ENCODE data around the gene OBP2B.
"Not testable (repeated sequence)": the region's sequence is repeated elsewhere in the genome, so short reads cannot be mapped to it uniquely, and the experiment has no call there.

OBP2B gene

GRCh38 chr9:133238272-133238850, 29.3 kb upstream of the OBP2B start:
- DNase-seq (ENCODE audit: low read depth) = peak; percentile 40

DNA sequence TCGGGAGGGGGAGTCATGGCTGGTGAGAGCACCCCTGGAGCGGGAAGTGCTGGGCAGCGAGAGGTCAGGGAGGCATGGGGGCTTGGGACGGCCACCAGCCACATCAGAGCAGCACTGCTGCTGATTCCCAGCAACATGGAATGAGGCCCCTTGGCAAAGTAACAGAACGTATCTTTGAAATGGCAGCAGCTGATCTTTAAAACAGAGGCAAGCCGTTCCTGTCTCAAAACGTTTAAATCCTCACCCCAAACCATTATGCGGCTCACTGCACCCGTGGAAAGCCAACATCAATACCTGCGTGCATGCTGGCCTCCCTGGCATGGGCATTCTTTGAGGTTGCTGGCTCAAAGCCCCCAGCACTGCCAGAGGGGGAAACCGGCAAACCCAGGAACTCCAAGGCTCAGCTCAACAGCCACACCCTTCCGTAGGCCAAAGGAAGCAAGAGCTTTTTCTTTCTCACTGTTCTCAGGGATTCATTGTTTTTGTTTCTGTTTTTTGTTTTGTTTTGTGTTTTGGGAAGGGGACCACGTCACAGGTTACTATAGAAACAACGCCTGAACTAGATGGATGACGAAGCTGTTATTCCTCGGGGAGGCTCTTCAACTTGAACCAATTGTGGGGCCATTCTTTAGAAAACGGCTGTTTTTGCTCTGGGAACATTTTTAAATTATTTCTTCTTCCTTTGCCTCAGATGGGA, 28.1 kb upstream of the OBP2B start:
- no peak for DNase-seq (ENCODE audit: low read depth)

GRCh38 chr9:133236291-133237034, 27.4 kb upstream of the OBP2B start:
- DNase-seq (ENCODE audit: low read depth) = not testable (repeated sequence)

DNA sequence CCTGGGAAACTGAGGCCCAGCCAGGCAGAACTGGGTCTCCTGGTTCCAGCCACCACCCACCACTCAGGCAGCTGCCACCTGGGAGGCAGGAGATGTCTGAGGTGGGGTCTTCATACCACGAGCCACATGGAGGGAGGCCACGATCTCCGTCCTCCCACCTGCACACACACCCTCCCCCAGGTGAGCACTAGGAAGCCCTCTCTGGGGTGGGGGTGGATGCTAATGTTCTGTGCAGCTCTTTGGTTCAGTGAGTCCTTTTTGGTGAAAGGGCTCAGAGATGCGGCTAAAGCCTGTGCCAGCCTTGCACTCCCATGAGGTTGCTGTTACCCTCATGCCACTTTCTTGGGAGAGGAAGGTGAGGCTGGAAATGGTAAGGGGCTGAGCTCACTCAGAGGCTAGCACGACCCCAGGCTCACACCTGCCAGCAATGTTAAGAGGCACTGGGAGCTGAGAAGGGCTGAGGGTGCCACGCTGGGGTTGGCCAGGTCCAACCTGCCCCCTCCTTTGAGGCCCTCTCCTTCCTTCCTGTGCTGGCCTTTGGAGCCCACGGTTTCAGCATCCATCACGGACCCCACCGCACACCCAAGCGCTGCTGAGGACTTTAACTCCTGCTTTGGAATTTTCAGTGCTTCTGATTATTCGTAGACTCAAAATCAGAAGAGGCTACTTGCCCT, 26.6 kb upstream of the OBP2B start:
- DNase-seq (ENCODE audit: low read depth) = no peak

GRCh38 chr9:133234577-133235322, 25.7 kb upstream of the OBP2B start:
- DNase-seq (ENCODE audit: low read depth) = no peak

DNA sequence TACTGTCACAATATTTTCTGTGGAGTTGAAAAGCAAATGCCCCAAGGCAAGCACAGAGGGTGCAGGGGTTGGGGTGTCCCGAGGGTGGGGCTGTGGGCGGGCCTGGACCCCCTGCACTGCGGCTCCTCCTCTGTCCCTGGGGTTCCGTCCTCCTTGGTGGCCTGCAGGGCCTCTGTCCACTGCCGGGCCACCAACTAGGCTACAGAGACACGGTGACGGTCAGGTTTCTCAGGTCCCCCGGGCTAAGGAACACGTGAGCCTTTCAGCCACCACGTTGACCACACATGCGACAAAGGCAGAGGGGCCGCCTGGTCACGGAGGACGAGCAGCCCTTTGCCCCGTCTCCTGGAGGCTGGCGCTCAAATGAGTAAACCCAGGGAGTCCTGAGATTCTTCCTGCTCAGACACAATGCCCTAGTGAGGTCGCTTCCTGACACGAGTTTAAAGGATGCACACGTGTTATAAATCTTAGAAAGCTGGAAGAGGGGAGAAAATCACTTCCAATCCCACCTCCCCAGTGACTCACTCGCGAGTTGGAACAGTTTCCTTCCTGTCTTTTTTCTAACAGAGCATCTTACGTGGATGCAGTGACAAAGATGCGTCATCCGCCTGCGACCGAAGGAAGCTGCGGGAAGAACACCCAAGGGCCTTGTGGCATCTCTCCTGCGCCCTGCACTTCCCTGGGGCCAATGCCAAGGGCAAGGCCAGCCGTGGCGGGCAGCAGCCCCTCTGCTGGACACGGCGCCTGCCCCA, 24.8 kb upstream of the OBP2B start:
- DNase-seq (ENCODE audit: low read depth) = no peak

- not testable (repeated sequence) for DNase-seq (ENCODE audit: low read depth)
Observed at GRCh38 chr9:133231934-133232568, 23.0 kb upstream of the OBP2B start.

GRCh38 chr9:133230514-133230913, 21.5 kb upstream of the OBP2B start:
- DNase-seq (ENCODE audit: low read depth) = not testable (repeated sequence)

- DNase-seq (ENCODE audit: low read depth) = no peak
Observed at GRCh38 chr9:133230093-133230492, 21.0 kb upstream of the OBP2B start.

GRCh38 chr9:133228474-133229193, 19.6 kb upstream of the OBP2B start:
- not testable (repeated sequence) for DNase-seq (ENCODE audit: low read depth)

DNA sequence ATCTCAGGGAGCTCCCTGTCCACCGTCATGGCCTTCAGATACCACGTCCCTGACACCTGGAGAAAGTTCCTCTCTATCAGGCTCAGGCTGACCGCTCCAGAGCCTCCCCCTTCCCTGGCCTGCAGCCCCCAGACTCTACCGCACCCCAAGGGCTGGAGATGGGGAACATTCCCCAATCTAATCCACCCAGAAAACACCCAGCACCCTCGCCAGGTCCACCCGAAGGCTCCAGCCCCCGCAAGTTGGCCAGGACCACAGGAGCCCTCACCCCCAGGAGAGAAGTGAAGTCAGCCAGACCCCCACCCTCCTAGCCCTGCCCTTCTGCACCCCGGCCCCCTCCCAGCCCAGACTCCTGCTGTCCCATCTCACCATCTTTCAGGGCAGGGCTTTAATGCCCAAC, 18.9 kb upstream of the OBP2B start:
- not testable (repeated sequence) for DNase-seq (ENCODE audit: low read depth)

GRCh38 chr9:133227242-133227860, 18.3 kb upstream of the OBP2B start:
- DNase-seq (ENCODE audit: low read depth) = no peak

GRCh38 chr9:133226219-133227171, 17.4 kb upstream of the OBP2B start:
- no peak for DNase-seq (ENCODE audit: low read depth)

GRCh38 chr9:133225171-133226011, 16.3 kb upstream of the OBP2B start:
- no peak for DNase-seq (ENCODE audit: low read depth)

- DNase-seq (ENCODE audit: low read depth) = no peak
Observed at GRCh38 chr9:133224762-133225161, 15.7 kb upstream of the OBP2B start.

GRCh38 chr9:133223159-133223756, 14.2 kb upstream of the OBP2B start:
- DNase-seq (ENCODE audit: low read depth) = not testable (repeated sequence)

GRCh38 chr9:133221994-133222393, 12.9 kb upstream of the OBP2B start:
- not testable (repeated sequence) for DNase-seq (ENCODE audit: low read depth)
